GM19467 (cell line): Measurements from ENCODE around the gene GABRR2.
"Not testable (repeated sequence)": the region's sequence is repeated elsewhere in the genome, so short reads cannot be mapped to it uniquely, and the experiment has no call there.

Experiments used
- ATAC-seq: cut with Tn5 transposase; IDR thresholded peaks from one replicate; pipeline ENCODE4 v1.9.1; 2021; ENCODE audit warnings: mild to moderate bottlenecking, moderate library complexity; ENCODE audit not compliant: unreplicated experiment

Gene GABRR2

DNA sequence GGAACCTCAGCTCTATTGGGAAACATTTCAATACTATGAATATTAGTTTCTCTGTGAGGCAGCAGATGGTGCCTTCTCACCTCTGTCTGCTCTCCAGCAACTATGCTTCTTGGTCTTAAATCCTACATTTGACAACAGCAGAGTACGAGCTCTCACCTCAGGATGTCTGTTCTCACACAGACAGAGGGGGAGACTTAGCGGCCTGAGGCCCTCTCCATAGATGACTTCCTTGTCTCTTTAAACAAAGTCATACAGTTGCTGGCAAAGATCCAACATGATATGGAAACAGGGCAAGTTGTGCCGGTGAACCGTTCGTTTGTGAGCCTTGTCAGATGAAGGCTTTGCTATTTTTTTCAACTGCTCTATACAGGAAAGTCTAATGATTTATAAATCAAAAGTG is 54.3 kb downstream of the GABRR2 start:
- no peak for ATAC-seq

DNA sequence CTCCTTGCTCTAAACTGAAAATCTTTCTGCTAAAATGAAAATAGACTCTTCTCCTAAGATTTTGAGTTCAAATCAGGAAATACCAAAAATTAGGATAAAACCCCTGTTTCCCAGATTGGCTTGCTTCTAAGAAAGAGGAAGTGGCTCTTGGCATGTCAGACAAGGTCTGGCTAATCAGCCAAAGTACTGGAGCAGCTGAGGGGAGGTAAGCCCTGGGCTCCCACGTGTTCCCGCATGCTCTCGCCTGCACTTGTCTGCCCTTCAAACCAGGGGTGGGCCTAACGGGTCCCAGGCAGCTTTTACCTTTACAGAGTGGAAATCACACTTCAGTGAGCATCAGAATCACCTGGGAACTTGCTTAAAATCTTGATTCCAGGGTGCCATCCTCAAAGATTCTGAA is 54.8 kb downstream of the GABRR2 start:
- no peak for ATAC-seq

DNA sequence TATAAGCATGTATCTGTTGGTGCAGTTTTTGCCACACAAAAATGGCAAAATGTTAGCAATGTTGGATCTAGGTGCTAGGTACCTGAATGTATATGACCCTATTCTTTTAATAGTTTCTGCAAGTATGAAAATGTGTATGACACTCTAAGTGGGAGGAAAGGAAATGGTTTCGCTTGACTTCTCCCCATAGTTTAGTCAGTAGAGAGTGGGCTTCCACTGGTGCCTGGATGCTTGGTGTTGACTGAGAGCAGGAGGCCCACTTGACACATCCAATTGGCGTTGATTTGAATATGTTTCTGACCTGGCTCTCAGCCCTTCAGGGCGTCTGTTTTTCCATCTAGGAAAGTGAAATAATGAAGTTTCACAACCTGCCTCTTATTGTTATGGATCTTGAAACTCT is 56.2 kb downstream of the GABRR2 start:
- ATAC-seq, result no peak

DNA sequence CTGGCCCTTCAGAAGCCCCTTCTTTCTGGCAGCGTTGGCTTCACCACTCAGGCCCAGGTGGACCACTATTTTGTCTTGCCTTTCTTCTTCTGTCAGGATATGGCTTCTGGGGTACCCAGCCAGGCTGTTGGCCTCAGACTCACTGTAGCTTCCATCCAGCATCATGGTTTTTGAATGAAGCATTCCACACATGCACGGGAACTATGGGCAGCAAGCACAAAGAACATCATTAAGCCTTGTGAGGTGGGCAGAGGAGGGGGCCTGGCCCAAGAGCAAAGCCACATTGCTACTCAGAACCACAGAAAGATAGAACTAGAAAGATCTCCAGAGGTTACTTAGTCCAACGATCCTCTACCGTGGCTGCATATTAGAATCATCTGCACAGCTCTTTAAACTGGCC is 57.3 kb downstream of the GABRR2 start:
- ATAC-seq, result no peak

DNA sequence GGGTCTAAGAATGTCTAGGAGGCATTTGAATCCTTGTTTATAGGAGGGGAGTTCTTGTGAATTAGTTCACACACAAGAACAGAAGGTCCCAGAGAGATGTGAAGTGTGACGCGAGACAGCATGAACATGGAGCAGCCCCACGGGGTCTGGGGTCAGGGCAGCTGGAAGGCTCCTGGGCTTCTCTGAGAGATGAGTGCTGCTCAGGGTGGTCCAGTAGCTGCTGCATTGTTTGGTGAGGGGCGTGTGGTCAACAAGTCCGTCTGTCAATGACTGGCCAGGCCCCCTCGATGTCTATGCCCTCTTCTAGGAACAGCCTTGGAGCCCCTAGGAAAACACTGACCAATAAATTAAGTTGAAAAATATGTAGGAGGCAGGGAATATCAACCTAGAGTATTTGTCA is 57.8 kb downstream of the GABRR2 start:
- ATAC-seq, result no peak

DNA sequence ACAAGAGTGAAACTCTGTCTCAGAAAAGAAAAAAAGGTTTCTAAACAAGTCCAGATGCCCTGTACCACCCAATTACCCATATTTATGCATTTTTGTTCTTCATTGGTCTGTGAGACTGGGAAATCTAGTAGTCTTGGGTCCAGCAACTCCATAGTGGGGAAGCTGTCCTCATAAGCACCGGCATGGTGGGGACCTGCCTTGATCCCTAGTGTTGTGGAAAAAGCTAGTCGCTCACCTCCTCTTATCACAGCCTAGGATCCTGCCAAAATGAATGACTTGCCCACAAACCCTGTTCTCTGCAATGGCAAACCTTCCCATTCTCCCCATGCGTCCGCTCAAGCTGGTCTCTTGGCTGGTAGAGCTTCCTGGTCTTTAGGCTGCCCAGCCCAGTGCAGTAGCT is 59.7 kb downstream of the GABRR2 start:
- ATAC-seq, result no peak

DNA sequence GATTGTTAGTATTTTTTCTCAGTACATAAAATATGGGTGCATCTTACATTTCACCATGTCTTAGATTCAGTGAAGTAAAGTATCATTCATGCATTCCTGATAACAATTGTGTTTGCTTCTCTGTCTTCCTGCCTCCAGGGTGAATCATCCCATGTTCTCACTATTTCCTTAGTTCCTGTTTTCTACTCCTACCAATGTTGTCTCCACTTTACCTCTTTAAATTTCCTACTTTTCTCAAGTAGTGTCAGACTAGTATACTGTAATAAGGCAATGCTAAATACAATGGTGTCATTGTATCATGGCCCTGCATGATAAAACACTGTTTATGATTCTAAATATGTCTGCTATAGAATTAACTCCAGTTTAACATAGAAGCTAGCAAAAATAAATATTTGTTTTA is 60.5 kb downstream of the GABRR2 start:
- no peak for ATAC-seq

DNA sequence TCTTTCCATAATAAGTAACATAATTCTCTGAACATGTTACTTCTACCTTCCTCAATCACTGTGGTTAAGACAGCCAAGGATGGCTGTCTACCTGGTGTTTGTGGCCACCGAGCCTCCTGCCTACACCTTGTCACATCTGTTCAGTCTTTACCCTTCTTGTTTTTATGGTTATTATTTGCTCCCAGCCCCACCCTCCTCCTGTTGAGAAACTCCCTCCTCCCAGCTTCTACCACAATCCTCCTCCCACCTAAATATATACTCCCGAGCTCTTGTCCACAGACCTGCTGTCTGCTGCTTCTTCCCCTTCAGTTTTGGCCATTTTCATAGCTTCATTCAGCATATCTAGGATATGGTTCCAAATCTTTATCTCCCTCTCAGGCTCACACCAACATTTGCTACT is 62.2 kb downstream of the GABRR2 start:
- ATAC-seq, result no peak

DNA sequence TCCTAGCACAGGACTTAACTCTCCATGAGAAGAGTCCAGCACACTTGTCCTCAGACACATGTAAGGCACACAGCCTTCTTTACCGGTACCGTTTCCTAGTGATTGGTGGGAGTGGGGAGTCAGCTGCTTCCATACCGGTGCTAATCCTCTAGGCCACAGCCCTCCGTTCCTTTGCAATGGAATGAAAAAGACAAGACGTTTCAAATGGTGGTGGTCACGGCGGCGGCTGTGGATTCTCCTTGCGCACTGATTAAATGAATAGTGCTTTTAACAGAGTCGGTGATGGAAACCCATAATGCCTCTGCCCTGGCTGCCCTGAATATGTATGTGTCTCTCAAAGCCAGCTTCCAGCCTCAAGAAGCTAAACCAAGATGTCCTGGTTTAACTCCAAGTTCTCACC is 63.1 kb downstream of the GABRR2 start:
- ATAC-seq, result no peak

DNA sequence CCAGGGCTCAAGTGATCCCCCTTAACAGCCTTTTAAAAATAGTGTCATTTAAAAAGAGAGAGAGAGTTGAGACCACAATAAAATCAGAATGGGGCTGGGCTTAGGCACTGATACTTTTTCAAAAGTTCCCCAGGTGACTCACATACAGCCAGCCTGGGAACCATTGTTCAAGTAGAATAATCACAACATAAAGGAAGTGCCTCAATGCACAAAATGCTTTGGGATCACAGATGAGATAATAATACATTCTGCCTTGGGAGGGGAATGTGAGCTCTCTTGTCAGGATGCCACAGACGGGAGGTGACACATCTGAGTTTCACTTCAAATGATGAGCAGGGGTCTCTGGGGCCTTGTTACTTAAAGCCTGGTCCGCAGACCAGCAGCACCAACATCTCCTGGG is 63.9 kb downstream of the GABRR2 start:
- no peak for ATAC-seq

DNA sequence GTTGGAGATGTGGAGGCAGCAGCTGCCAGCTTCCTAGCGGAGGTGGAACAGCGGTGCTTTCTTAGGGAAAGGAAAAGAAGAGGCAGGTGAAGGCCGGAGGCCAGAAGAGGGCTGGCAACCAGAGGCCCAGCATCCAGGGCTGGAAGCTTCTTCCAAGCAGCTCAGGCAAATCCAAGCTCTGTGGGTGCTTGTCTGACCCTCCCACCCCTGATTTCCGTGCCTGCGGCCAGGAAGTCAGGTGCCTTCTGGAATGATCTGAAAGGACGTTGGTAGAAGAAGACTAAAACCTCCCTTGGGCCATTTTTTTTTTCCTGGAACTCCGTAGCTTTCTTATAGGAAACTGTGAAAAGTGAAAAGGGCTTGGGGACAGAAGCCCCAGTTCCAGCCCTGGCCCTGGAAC is 64.9 kb downstream of the GABRR2 start:
- no peak for ATAC-seq

DNA sequence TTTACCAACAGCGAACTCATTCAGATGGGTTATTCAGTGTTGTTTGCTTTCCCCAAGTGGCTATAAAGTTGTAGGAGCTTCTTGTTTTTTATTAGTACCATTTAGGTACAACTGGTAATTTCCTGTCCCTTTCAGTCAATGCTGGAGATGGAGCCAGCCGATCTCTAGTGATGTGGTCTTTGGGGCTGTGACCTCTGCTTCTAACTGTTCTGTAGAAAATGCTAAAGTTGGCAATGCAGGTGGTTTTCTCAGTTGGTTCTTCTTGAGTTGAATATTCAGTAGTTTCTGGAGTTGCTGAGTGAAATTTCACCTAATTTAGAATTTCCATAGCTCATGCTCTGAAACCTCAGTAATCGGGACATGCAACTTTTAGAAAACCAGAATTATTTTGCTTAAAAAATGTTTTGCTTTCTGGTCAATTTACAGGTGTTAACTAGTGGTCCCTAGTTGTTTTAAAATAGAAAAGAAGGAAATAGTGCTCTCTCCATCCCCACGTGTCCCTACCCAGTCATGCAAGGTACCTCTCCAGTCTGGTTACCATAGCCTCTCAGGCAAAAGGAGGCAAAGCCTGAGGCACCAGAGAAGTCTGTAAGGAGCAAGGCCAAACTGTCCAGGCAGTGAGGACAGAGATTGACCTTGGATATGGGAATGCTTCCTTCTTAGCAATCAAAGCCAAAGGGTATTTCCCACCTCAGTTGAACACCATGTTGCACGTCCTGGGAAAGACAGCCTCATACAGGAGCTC is 70.7 kb downstream of the GABRR2 start:
- no peak for ATAC-seq

DNA sequence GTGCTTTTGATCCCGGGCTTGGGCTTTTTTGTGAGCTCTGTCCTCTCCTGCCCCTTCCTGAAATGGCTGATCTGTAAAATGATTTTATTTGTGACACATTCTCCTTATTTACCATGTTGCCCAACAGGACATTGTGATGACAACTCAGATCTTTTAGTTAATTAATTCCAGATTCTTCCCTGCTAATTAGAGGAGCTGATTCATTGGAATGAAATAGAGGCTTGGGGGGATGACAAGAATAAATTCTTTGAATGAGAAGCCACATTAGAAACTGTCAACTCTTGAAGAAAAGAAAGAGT is 71.8 kb downstream of the GABRR2 start:
- no peak for ATAC-seq

DNA sequence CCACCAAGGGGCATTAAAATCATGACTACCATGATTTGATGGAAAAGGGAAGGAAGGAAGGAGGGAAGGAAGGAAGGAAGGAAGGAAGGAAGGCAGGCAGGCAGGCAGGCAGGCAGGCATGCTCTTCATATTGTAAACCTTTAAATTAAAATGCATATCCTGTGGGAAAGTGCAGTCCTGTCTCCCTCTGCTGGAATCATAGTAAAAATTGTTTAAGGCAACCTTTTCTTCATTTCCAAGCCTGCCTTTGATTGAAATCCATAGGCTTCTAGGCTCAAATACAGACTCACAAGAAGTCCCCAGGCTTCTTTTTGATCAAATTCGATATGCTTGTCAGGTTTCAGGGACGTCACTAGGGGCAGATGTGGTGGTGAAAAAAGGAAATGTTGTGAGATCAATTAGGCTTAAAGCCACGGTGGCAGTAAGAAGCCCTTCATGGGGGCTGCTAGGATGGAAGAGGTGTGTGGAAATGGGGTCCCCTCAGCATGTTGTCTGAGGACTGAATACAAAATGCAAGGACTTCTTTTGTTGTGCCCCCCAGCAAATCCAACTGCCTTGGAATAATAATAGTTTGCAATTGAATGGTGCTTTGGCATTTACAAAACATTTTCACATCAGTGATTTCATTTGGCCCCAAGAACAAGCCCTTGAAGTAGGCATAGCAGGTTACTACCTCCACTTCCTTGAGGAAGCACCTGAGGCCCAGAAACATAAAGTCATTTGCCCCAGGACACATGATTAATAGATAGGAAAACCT is 72.3 kb downstream of the GABRR2 start:
- ATAC-seq, result no peak

DNA sequence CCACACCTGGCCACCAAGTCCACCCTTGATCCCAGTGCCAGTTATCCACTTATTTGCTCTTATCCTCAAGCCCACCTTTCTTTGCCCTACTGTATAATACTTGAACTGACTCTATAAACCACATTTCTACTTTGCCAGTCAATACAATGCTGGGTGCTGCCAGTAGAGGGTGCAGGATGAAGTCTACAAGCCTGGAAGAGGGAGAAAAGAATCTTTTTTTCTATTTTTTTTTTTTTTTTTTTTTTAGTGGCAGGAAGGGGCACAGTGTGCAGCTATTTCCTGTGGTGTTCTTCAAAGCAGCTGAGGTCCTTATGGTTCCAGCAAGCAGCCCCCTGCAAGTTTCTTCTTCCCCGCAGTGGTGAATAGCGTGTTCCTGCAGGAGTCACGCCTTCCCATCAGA is 75.8 kb downstream of the GABRR2 start:
- peak; percentile 50 for ATAC-seq

DNA sequence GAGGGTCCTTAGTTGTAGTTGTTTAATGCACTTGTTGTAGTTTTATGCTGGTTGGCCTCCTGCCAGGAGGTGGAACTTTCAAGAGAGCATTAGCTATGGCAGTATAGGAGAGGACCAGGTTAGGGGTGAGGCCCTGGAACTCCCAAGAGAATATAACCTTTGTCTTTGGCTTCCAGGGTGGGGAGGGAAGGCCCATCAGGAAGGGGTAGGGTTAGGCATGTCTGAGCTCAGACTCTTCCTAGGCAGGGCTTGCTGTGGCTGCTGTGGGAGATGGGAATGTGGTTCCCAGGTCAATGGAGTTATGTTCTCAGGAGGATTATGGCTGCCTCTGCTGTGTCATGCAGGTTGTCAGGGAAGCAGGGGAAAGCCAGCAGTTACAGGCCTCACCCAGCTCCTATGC is 77.9 kb downstream of the GABRR2 start:
- no peak for ATAC-seq

DNA sequence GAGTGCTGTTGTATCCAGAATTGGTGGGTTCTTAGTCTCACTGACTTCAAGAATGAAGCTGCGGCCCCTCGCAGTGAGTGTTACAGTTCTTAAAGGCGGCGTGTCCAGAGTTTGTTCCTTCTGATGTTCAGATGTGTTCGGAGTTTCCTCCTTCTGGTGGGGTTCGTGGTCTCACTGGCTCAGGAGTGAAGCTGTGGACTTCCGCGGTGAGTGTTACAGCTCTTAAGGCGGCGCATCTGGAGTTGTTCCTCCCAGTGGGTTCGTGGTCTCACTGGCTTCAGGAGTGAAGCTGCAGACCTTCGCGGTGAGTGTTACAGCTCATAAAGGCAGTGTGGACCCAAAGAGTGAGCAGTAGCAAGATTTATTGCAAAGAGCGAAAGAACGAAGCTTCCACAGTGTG is 81.5 kb downstream of the GABRR2 start:
- not testable (repeated sequence) for ATAC-seq

DNA sequence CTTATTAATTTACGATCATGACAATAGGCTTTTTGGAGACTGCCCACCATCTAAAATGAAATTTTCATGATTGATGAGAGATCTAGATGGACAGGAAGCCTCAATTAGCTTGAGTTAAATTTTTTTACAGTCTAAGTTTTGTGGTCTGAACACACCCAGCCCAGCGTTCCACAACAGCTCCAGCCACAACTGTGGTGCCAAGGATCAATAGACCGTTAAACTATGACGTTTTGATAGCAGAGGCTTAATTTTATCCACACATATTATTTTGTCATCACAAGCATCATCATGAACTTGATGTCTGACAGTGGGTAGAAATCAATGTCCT is 92.4 kb downstream of the GABRR2 start:
- ATAC-seq, result no peak

DNA sequence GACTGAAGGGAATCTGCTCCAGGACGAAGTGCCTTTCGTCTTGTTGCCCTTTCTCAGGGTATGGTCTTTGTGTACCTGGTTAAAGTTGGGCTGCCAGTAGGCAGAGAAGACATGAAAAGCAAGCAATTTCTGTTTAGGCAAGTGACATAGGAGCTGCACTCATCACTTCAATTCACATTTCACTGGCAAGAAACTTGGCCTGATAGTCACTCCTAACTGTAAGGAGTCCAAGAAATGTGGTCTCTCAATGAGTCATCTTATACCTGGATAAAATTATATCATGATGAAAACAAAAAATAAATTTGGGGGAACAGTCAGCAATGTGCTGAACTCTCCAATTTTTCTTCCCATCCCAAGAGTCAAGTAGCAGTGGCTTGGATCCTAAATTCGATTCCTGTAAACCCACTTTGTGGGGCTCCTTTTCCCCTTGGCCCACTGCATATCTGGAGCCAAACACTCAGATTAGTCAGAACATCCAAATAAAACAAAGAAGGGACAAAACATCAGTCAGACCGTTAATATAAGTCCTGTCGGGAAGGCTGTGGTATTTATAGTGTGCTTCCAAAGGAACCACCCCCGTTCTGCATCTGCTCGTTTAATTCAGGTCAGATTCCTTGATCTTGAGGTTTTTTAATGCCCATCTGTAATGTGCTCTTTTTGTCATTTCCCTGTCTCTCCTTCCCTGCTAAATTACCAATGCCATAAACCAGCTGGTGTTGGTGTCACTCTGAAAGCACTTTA is 93.0 kb downstream of the GABRR2 start:
- ATAC-seq, result no peak

DNA sequence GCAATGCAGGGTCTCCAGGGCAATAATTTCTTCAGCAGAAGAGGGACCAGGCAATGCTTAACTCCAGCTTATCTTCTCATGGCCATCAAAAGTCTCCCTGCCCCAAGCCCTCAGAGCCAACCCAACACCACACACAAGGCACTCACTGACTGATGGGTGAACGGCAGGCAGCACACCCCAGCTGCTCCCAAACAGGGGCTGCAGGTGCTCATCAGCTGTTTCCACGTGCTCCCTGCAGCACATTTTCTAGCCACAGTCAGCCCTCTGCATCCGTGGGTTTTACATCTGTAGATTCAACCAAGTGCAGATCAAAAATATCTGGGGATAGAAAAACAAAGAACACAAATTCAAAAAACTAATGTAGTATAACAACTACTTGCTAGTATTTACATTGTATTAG is 94.0 kb downstream of the GABRR2 start:
- ATAC-seq, result no peak

DNA sequence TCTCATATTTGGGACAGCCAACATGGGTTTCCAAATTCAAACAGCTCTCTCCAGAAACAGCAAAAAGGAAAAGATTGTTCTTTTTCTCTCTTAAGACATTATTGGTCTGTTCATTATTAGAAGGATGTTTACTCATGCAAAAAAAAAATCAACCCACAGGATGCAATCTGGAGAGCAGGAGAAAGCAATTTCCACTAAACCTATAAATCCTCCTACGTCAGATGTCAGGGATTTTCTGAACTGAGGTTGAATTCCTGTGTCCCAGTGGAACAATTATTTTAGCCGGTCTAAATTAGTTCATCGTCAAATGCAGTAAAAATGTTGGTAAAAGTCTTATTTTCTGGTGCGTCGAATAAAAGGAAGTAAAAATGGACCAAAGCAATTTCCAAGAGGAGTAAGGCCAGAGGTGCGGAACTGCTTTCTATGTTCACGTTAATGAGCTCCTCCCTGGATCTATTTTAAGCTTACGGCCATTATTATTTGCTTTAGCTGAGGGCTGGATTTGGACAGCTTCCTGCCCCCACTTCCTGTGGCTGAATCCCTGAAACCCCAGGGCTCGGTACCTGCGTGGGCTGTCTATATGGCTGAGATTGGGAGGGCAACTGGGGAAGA is 97.7 kb downstream of the GABRR2 start, which contains the start of gene GABRR1:
Gene GABRR1, minus strand, starts transcription at position 60 of the 612 bp plus-strand sequence. Its CDS starts 36 bp downstream, at position 24.
- ATAC-seq, result no peak

DNA sequence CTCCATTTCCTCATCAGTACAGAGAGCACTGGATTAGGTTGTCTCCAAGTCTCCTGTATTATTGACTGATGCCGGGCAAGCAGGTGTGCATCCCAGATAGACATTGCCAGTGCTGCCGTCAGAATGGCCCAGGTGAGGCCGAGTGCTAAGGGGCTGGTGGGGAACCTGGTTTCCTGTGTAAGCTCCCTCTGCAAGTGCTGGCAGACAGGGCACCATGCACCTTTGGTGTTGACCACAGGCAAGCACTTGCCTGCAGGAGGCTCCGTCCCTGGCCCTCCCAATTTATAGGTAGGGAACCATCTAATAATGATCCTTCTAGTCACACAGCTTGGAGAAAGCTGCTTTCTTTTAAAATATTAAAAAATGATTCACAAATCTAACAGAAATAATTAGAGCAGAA is 98.7 kb downstream of the GABRR2 start:
- ATAC-seq, result no peak
